ENCODE measurements around the gene PATJ. TPM values are rescaled to one million over a fixed set of nuclear protein-coding genes. Genes with fewer than 3 reads are reported as not detected.
"Not testable (repeated sequence)": the region's sequence is repeated elsewhere in the genome, so short reads cannot be mapped to it uniquely, and the experiment has no call there.

PATJ gene
- polyA plus RNA-seq, 1 of the 3 experiments (the other 2 are of a cell fraction), result 3.0 TPM

DNA sequence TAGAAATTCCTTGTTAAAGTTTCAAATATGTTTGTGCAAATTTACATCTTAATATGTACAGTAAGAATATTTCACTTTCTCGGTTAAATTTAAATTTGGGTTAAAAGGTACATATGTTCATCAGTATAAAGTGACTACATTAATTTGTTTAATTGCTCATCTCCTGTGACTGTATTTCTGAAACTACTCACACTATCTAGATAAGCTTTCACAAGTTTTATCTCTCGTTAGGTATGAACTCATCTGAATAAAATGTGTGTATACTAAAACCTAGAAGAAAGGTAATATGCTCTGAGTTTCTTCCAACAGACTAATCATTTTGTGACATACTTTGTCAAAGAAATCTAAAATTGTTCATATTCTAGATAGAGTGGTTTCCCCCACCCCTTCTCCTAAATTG is 150.7 kb downstream of the PATJ start (continued):
- TF ChIP-seq TAF1 (IDR thresholded peaks at IDR 0.05; ENCODE audit: borderline replicate concordance, low read depth, low read length) (no peak), POLR2AphosphoS5 (IDR thresholded peaks at IDR 0.05; ENCODE audit: low read depth, low read length) (no peak), JUND (IDR thresholded peaks at IDR 0.05) (no peak), RXRA (IDR thresholded peaks at IDR 0.05; ENCODE audit: borderline replicate concordance, low read depth) (no peak), EP300 (IDR thresholded peaks at IDR 0.05; ENCODE audit: borderline replicate concordance in 1 of 2, low read depth in 1 of 2, low read length in 1 of 2) (no peak), GATA2 (CRISPR knock-in tag; IDR thresholded peaks at IDR 0.05) (no peak), GABPA (IDR thresholded peaks at IDR 0.05; ENCODE audit: low read depth) (no peak), TEAD4 (IDR thresholded peaks at IDR 0.05; ENCODE audit: borderline replicate concordance, insufficient read depth) (no peak)
- TF ChIP-seq, protein P1, sequence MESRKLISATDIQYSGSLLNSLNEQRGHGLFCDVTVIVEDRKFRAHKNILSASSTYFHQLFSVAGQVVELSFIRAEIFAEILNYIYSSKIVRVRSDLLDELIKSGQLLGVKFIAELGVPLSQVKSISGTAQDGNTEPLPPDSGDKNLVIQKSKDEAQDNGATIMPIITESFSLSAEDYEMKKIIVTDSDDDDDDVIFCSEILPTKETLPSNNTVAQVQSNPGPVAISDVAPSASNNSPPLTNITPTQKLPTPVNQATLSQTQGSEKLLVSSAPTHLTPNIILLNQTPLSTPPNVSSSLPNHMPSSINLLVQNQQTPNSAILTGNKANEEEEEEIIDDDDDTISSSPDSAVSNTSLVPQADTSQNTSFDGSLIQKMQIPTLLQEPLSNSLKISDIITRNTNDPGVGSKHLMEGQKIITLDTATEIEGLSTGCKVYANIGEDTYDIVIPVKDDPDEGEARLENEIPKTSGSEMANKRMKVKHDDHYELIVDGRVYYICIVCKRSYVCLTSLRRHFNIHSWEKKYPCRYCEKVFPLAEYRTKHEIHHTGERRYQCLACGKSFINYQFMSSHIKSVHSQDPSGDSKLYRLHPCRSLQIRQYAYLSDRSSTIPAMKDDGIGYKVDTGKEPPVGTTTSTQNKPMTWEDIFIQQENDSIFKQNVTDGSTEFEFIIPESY (IDR thresholded peaks at IDR 0.05; ENCODE audit: borderline replicate concordance, low read depth), result no peak
- TF ChIP-seq, protein P2, sequence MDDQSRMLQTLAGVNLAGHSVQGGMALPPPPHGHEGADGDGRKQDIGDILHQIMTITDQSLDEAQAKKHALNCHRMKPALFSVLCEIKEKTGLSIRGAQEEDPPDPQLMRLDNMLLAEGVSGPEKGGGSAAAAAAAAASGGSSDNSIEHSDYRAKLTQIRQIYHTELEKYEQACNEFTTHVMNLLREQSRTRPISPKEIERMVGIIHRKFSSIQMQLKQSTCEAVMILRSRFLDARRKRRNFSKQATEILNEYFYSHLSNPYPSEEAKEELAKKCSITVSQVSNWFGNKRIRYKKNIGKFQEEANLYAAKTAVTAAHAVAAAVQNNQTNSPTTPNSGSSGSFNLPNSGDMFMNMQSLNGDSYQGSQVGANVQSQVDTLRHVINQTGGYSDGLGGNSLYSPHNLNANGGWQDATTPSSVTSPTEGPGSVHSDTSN (IDR thresholded peaks at IDR 0.05), result no peak

DNA sequence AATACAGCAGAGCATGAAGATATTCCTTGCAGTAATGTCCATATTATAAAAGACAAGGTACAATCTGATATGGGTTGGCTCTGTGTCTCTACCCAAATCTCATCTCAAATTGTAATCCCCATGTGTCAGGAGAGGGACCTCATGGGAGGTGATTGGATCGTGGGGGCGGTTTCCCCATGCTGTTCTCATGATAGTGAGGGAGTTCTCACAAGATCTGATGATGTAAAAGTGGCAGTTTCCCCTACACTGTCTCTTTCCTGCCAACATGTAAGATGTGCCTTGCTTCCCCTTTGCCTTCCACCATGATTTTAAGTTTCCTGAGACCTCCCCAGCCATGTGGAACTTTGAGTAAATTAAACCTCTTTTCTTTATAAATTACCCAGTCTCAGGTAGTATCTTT is 152.0 kb downstream of the PATJ start:
- H3K36me3 ChIP-seq (replicated peaks in 1 of 2; ENCODE audit: control insufficient read depth in 1 of 2, insufficient read depth in 2 of 2, low read length in 1 of 2); H3F3A ChIP-seq (replicated peaks; ENCODE audit: insufficient read depth); DNase-seq; POLR2A ChIA-PET; H3K4me3 ChIP-seq (ENCODE audit: low read depth in 2 of 2, low read length in 1 of 2); H4K20me1 ChIP-seq (ENCODE audit: insufficient read depth); H3K9ac ChIP-seq; CTCF ChIA-PET; H3K4me1 ChIP-seq (ENCODE audit: control insufficient read depth in 1 of 2, insufficient read depth in 2 of 2, low read depth in 1 of 2, low read length in 1 of 2); H3K27me3 ChIP-seq (ENCODE audit: insufficient read depth); H3K79me2 ChIP-seq (ENCODE audit: insufficient read depth); H3K4me2 ChIP-seq; H3K9me2 ChIP-seq; H2AFZ ChIP-seq (ENCODE audit: low read depth); H3K9me3 ChIP-seq; H3K27ac ChIP-seq (ENCODE audit: low read depth in 2 of 2, low read length in 1 of 2): not testable (repeated sequence)
- WGBS (ENCODE audit: low lambda C conversion rate), result 88% methylated on average over 2 of the region's 2 CpGs

DNA sequence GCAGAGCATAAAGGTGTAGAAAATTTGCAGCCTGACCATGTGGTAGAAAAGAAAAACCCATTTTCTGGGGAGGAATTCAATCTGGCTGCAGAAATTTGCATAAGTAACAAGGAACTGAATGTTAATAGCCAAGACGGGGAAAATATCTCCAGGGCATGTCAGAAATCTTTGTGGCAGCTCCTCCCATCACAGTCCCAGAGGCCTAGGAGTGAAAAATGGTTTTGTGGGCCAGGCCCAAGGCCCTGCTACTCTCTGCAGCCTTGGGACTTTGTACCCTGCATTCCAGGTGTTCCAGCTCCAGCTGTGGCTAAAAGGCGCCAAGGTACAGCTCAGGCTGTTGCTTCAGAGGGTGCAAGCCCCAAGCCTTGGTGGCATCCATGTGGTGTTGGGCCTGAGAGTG is 152.9 kb downstream of the PATJ start:
- Histone ChIP-seq H3K36me3 (replicated peaks in 1 of 2; ENCODE audit: control insufficient read depth in 1 of 2, insufficient read depth in 2 of 2, low read length in 1 of 2) (no peaks in the 10 kb centered on the region), H3K9ac (no peak overlapping the region), H3K9me3 (no peaks in the 10 kb centered on the region), H3K4me1 (ENCODE audit: control insufficient read depth in 1 of 2, insufficient read depth in 2 of 2, low read depth in 1 of 2, low read length in 1 of 2) (no peaks in the 10 kb centered on the region), H3K4me3 (ENCODE audit: low read depth in 2 of 2, low read length in 1 of 2) (no peak overlapping the region), H3K27me3 (ENCODE audit: insufficient read depth) (no peaks in the 10 kb centered on the region), H2AFZ (ENCODE audit: low read depth) (no peak overlapping the region), H4K20me1 (ENCODE audit: insufficient read depth) (no peaks in the 10 kb centered on the region), H3K27ac (ENCODE audit: low read depth in 2 of 2, low read length in 1 of 2) (no peak overlapping the region), H3F3A (replicated peaks; ENCODE audit: insufficient read depth) (no peaks in the 10 kb centered on the region), H3K79me2 (ENCODE audit: insufficient read depth) (no peaks in the 10 kb centered on the region), H3K4me2 (no peak overlapping the region), H3K9me2 (no peaks in the 10 kb centered on the region)
- WGBS (ENCODE audit: low lambda C conversion rate), result 77% methylated on average over 1 of the region's 2 CpGs
- ChIA-PET POLR2A (no interaction called here), CTCF (no interaction called here)
- TF ChIP-seq GABPA (IDR thresholded peaks at IDR 0.05; ENCODE audit: low read depth), result no peak
- no peak for TF ChIP-seq JUND (IDR thresholded peaks at IDR 0.05)
- no peak for TF ChIP-seq CHD2 (IDR thresholded peaks at IDR 0.05; ENCODE audit: low read length, partially characterized antibody)
- TF ChIP-seq, protein P3, sequence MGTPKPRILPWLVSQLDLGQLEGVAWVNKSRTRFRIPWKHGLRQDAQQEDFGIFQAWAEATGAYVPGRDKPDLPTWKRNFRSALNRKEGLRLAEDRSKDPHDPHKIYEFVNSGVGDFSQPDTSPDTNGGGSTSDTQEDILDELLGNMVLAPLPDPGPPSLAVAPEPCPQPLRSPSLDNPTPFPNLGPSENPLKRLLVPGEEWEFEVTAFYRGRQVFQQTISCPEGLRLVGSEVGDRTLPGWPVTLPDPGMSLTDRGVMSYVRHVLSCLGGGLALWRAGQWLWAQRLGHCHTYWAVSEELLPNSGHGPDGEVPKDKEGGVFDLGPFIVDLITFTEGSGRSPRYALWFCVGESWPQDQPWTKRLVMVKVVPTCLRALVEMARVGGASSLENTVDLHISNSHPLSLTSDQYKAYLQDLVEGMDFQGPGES (IDR thresholded peaks at IDR 0.05; ENCODE audit: low read depth, low read length), result no peak
- no peak for TF ChIP-seq MXI1 (IDR thresholded peaks at IDR 0.05; ENCODE audit: low read depth, low read length)
- TF ChIP-seq, protein P4, sequence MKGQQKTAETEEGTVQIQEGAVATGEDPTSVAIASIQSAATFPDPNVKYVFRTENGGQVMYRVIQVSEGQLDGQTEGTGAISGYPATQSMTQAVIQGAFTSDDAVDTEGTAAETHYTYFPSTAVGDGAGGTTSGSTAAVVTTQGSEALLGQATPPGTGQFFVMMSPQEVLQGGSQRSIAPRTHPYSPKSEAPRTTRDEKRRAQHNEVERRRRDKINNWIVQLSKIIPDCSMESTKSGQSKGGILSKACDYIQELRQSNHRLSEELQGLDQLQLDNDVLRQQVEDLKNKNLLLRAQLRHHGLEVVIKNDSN (IDR thresholded peaks at IDR 0.05; ENCODE audit: borderline replicate concordance, low read depth), result no peak
- TF ChIP-seq, protein P2 (IDR thresholded peaks at IDR 0.05), result no peak
- TF ChIP-seq, protein P1 (IDR thresholded peaks at IDR 0.05; ENCODE audit: borderline replicate concordance, low read depth), result no peak
- TF ChIP-seq, protein P5, sequence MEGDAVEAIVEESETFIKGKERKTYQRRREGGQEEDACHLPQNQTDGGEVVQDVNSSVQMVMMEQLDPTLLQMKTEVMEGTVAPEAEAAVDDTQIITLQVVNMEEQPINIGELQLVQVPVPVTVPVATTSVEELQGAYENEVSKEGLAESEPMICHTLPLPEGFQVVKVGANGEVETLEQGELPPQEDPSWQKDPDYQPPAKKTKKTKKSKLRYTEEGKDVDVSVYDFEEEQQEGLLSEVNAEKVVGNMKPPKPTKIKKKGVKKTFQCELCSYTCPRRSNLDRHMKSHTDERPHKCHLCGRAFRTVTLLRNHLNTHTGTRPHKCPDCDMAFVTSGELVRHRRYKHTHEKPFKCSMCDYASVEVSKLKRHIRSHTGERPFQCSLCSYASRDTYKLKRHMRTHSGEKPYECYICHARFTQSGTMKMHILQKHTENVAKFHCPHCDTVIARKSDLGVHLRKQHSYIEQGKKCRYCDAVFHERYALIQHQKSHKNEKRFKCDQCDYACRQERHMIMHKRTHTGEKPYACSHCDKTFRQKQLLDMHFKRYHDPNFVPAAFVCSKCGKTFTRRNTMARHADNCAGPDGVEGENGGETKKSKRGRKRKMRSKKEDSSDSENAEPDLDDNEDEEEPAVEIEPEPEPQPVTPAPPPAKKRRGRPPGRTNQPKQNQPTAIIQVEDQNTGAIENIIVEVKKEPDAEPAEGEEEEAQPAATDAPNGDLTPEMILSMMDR (IDR thresholded peaks at IDR 0.05), result no peak
- DNase-seq, result no peak

Data from SK-N-SH (cell line).